OCI-LY3 (cell line): ENCODE results near the gene C4B.

Source experiments
- CTCF ChIP-seq: fragments of 200-600, 300-600 bp; sonication (generic); IDR thresholded peaks from 2 replicates; pipeline ENCODE4 v1.5.1; 2014; ENCODE audit warnings: antibody characterized with exemption, low read length, low read depth
- EZH2phosphoT487 ChIP-seq: fragments of 200-600 bp; shearing (Covaris generic); IDR thresholded peaks from 2 replicates; pipeline ENCODE4 v1.6.1; 2018; ENCODE audit warnings: antibody characterized with exemption, mixed run types, low read depth

GRCh38 chr6:32074996-32075532 lies 60.5 kb downstream of the C4B start:
- TF ChIP-seq CTCF (no peak), EZH2phosphoT487 (no peak)
